ENCODE data around the gene OR5AP2. TPM values are rescaled to one million over a fixed set of nuclear protein-coding genes. Genes with fewer than 3 reads are reported as not detected.
"Not testable (repeated sequence)": the region's sequence is repeated elsewhere in the genome, so short reads cannot be mapped to it uniquely, and the experiment has no call there.

The OR5AP2 gene
- polyA plus RNA-seq (2013) = not detected

GRCh38 chr11:56642339-56642738 lies at the start of gene OR5AP2:
TSS of gene OR5AP2 (minus strand) at chr11:56642439. CDS start at chr11:56642439, 0 bp downstream.
- WGBS (ENCODE audit: insufficient coverage) = 100% methylated on average over 1 of the region's 2 CpGs
- ChIA-PET POLR2A (no interaction called here), CTCF (interaction anchor here (1.2 kb wide), 1 partner anchor 25 kb away, joined by 3 read pairs; no protein-coding TSS in a partner anchor)
- H3K9me3 ChIP-seq (ENCODE audit: control extremely low read depth in 1 of 5, control insufficient read depth in 4 of 5, insufficient read depth in 2 of 5, low read depth in 1 of 5, low read length in 4 of 5) = no peaks in the 10 kb centered on the region
- H3K27ac ChIP-seq (ENCODE audit: insufficient read depth in 1 of 2, low read depth in 1 of 2, low read length in 2 of 2, poor library complexity in 1 of 2, severe bottlenecking in 2 of 2) = no peak within 1 kb of the TSS
- H3K36me3 ChIP-seq (ENCODE audit: control insufficient read depth in 4 of 4, insufficient read depth in 4 of 4, low read length in 3 of 4) = no peaks in the 10 kb centered on the region
- no peak within 1 kb of the TSS for H3K4me3 ChIP-seq (ENCODE audit: control insufficient read depth in 1 of 7, extremely low read depth in 1 of 7, insufficient read depth in 4 of 7, low read depth in 2 of 7, low read length in 6 of 7)
- no peaks in the 10 kb centered on the region for H3K27me3 ChIP-seq (replicated peaks in 2 of 5; ENCODE audit: control insufficient read depth in 4 of 5, insufficient read depth in 5 of 5, low read length in 4 of 5)
- no peaks in the 10 kb centered on the region for H3K4me1 ChIP-seq (ENCODE audit: control extremely low read depth in 1 of 4, control insufficient read depth in 4 of 4, insufficient read depth in 4 of 4, low read length in 3 of 4)
- DNase-seq = no peak

GRCh38 chr11:56691179-56691578 lies 48.9 kb upstream of the OR5AP2 start:
- H3K27me3 ChIP-seq (replicated peaks in 2 of 5; ENCODE audit: control insufficient read depth in 4 of 5, insufficient read depth in 5 of 5, low read length in 4 of 5); H3K4me3 ChIP-seq (ENCODE audit: control insufficient read depth in 1 of 7, extremely low read depth in 1 of 7, insufficient read depth in 4 of 7, low read depth in 2 of 7, low read length in 6 of 7); H3K9me3 ChIP-seq (ENCODE audit: control extremely low read depth in 1 of 5, control insufficient read depth in 4 of 5, insufficient read depth in 2 of 5, low read depth in 1 of 5, low read length in 4 of 5); POLR2A ChIA-PET; CTCF ChIA-PET; H3K36me3 ChIP-seq (ENCODE audit: control insufficient read depth in 4 of 4, insufficient read depth in 4 of 4, low read length in 3 of 4); H3K27ac ChIP-seq (ENCODE audit: insufficient read depth in 1 of 2, low read depth in 1 of 2, low read length in 2 of 2, poor library complexity in 1 of 2, severe bottlenecking in 2 of 2); H3K4me1 ChIP-seq (ENCODE audit: control extremely low read depth in 1 of 4, control insufficient read depth in 4 of 4, insufficient read depth in 4 of 4, low read length in 3 of 4); DNase-seq: not testable (repeated sequence)
- 90% methylated on average over 2 of the region's 3 CpGs for WGBS (ENCODE audit: insufficient coverage)

- DNase-seq = no peak
- no CpG with 5 or more reads among the region's 1 CpG for WGBS (ENCODE audit: insufficient coverage)
- Histone ChIP-seq H3K4me3 (ENCODE audit: control insufficient read depth in 1 of 7, extremely low read depth in 1 of 7, insufficient read depth in 4 of 7, low read depth in 2 of 7, low read length in 6 of 7) (no peak overlapping the region), H3K36me3 (ENCODE audit: control insufficient read depth in 4 of 4, insufficient read depth in 4 of 4, low read length in 3 of 4) (no peaks in the 10 kb centered on the region), H3K4me1 (ENCODE audit: control extremely low read depth in 1 of 4, control insufficient read depth in 4 of 4, insufficient read depth in 4 of 4, low read length in 3 of 4) (no peaks in the 10 kb centered on the region), H3K27me3 (replicated peaks in 2 of 5; ENCODE audit: control insufficient read depth in 4 of 5, insufficient read depth in 5 of 5, low read length in 4 of 5) (no peaks in the 10 kb centered on the region), H3K9me3 (ENCODE audit: control extremely low read depth in 1 of 5, control insufficient read depth in 4 of 5, insufficient read depth in 2 of 5, low read depth in 1 of 5, low read length in 4 of 5) (no peaks in the 10 kb centered on the region), H3K27ac (ENCODE audit: insufficient read depth in 1 of 2, low read depth in 1 of 2, low read length in 2 of 2, poor library complexity in 1 of 2, severe bottlenecking in 2 of 2) (no peak overlapping the region)
- CTCF ChIA-PET = no interaction called here
- POLR2A ChIA-PET = no interaction called here
These were observed 46.4 kb upstream of the OR5AP2 start for GRCh38 chr11:56688554-56689100.

- Histone ChIP-seq H3K4me1 (ENCODE audit: control extremely low read depth in 1 of 4, control insufficient read depth in 4 of 4, insufficient read depth in 4 of 4, low read length in 3 of 4) (no peaks in the 10 kb centered on the region), H3K36me3 (ENCODE audit: control insufficient read depth in 4 of 4, insufficient read depth in 4 of 4, low read length in 3 of 4) (no peaks in the 10 kb centered on the region), H3K4me3 (ENCODE audit: control insufficient read depth in 1 of 7, extremely low read depth in 1 of 7, insufficient read depth in 4 of 7, low read depth in 2 of 7, low read length in 6 of 7) (no peak overlapping the region), H3K27ac (ENCODE audit: insufficient read depth in 1 of 2, low read depth in 1 of 2, low read length in 2 of 2, poor library complexity in 1 of 2, severe bottlenecking in 2 of 2) (no peak overlapping the region), H3K9me3 (ENCODE audit: control extremely low read depth in 1 of 5, control insufficient read depth in 4 of 5, insufficient read depth in 2 of 5, low read depth in 1 of 5, low read length in 4 of 5) (no peaks in the 10 kb centered on the region), H3K27me3 (replicated peaks in 2 of 5; ENCODE audit: control insufficient read depth in 4 of 5, insufficient read depth in 5 of 5, low read length in 4 of 5) (no peaks in the 10 kb centered on the region)
- ChIA-PET POLR2A (no interaction called here), CTCF (interaction anchor here (1.1 kb wide), 1 partner anchor 22 kb away, joined by 3 read pairs; no protein-coding TSS in a partner anchor)
- WGBS (ENCODE audit: insufficient coverage) = no CpG with 5 or more reads among the region's 2 CpGs
- DNase-seq = no peak
These were observed 28.7 kb upstream of the OR5AP2 start for GRCh38 chr11:56670984-56671383.

- Histone ChIP-seq H3K27ac (ENCODE audit: insufficient read depth in 1 of 2, low read depth in 1 of 2, low read length in 2 of 2, poor library complexity in 1 of 2, severe bottlenecking in 2 of 2) (no peak within 1 kb of the TSS), H3K4me1 (ENCODE audit: control extremely low read depth in 1 of 4, control insufficient read depth in 4 of 4, insufficient read depth in 4 of 4, low read length in 3 of 4) (no peaks in the 10 kb centered on the region), H3K4me3 (ENCODE audit: control insufficient read depth in 1 of 7, extremely low read depth in 1 of 7, insufficient read depth in 4 of 7, low read depth in 2 of 7, low read length in 6 of 7) (no peak within 1 kb of the TSS), H3K36me3 (ENCODE audit: control insufficient read depth in 4 of 4, insufficient read depth in 4 of 4, low read length in 3 of 4) (no peaks in the 10 kb centered on the region), H3K27me3 (replicated peaks in 2 of 5; ENCODE audit: control insufficient read depth in 4 of 5, insufficient read depth in 5 of 5, low read length in 4 of 5) (no peaks in the 10 kb centered on the region), H3K9me3 (ENCODE audit: control extremely low read depth in 1 of 5, control insufficient read depth in 4 of 5, insufficient read depth in 2 of 5, low read depth in 1 of 5, low read length in 4 of 5) (no peaks in the 10 kb centered on the region)
- ChIA-PET CTCF (no interaction called here), POLR2A (no interaction called here)
- WGBS (ENCODE audit: insufficient coverage) = no CpG with 5 or more reads among the region's 2 CpGs
- no peak for DNase-seq
These were observed 21.1 kb upstream of the OR5AP2 start, which contains the start of gene OR5AR1 for GRCh38 chr11:56663386-56663785. TSS of gene OR5AR1 (plus strand) at chr11:56663686. CDS start at chr11:56663686, 0 bp downstream.

GRCh38 chr11:56659755-56660154 lies 17.5 kb upstream of the OR5AP2 start:
- no peak overlapping the region for H3K4me3 ChIP-seq (ENCODE audit: control insufficient read depth in 1 of 7, extremely low read depth in 1 of 7, insufficient read depth in 4 of 7, low read depth in 2 of 7, low read length in 6 of 7)
- ChIA-PET CTCF (no interaction called here), POLR2A (no interaction called here)
- H3K4me1 ChIP-seq (ENCODE audit: control extremely low read depth in 1 of 4, control insufficient read depth in 4 of 4, insufficient read depth in 4 of 4, low read length in 3 of 4) = no peaks in the 10 kb centered on the region
- no peak overlapping the region for H3K27ac ChIP-seq (ENCODE audit: insufficient read depth in 1 of 2, low read depth in 1 of 2, low read length in 2 of 2, poor library complexity in 1 of 2, severe bottlenecking in 2 of 2)
- H3K36me3 ChIP-seq (ENCODE audit: control insufficient read depth in 4 of 4, insufficient read depth in 4 of 4, low read length in 3 of 4) = no peaks in the 10 kb centered on the region
- no peaks in the 10 kb centered on the region for H3K27me3 ChIP-seq (replicated peaks in 2 of 5; ENCODE audit: control insufficient read depth in 4 of 5, insufficient read depth in 5 of 5, low read length in 4 of 5)
- no CpG with 5 or more reads among the region's 3 CpGs for WGBS (ENCODE audit: insufficient coverage)
- no peak for DNase-seq
- no peaks in the 10 kb centered on the region for H3K9me3 ChIP-seq (ENCODE audit: control extremely low read depth in 1 of 5, control insufficient read depth in 4 of 5, insufficient read depth in 2 of 5, low read depth in 1 of 5, low read length in 4 of 5)

- WGBS (ENCODE audit: insufficient coverage) = 95% methylated on average over 2 of the region's 3 CpGs
- ChIA-PET CTCF (no interaction called here), POLR2A (no interaction called here)
- H3K27ac ChIP-seq (ENCODE audit: insufficient read depth in 1 of 2, low read depth in 1 of 2, low read length in 2 of 2, poor library complexity in 1 of 2, severe bottlenecking in 2 of 2) = no peak overlapping the region
- no peak for DNase-seq
- H3K27me3 ChIP-seq (replicated peaks in 2 of 5; ENCODE audit: control insufficient read depth in 4 of 5, insufficient read depth in 5 of 5, low read length in 4 of 5) = no peaks in the 10 kb centered on the region
- no peak overlapping the region for H3K4me3 ChIP-seq (ENCODE audit: control insufficient read depth in 1 of 7, extremely low read depth in 1 of 7, insufficient read depth in 4 of 7, low read depth in 2 of 7, low read length in 6 of 7)
- no peaks in the 10 kb centered on the region for H3K9me3 ChIP-seq (ENCODE audit: control extremely low read depth in 1 of 5, control insufficient read depth in 4 of 5, insufficient read depth in 2 of 5, low read depth in 1 of 5, low read length in 4 of 5)
- no peaks in the 10 kb centered on the region for H3K4me1 ChIP-seq (ENCODE audit: control extremely low read depth in 1 of 4, control insufficient read depth in 4 of 4, insufficient read depth in 4 of 4, low read length in 3 of 4)
- H3K36me3 ChIP-seq (ENCODE audit: control insufficient read depth in 4 of 4, insufficient read depth in 4 of 4, low read length in 3 of 4) = no peaks in the 10 kb centered on the region
These were observed 4.7 kb downstream of the OR5AP2 start for GRCh38 chr11:56637500-56637899.
